HG03025 (cell line): ENCODE data around the gene DYNC1LI2.

Experiments
- ATAC-seq: cut with Tn5 transposase; IDR thresholded peaks from one replicate; pipeline ENCODE4 v1.9.1; 2021; ENCODE audit warnings: mild to moderate bottlenecking, moderate library complexity; ENCODE audit not compliant: unreplicated experiment, low FRiP score

Gene DYNC1LI2

DNA sequence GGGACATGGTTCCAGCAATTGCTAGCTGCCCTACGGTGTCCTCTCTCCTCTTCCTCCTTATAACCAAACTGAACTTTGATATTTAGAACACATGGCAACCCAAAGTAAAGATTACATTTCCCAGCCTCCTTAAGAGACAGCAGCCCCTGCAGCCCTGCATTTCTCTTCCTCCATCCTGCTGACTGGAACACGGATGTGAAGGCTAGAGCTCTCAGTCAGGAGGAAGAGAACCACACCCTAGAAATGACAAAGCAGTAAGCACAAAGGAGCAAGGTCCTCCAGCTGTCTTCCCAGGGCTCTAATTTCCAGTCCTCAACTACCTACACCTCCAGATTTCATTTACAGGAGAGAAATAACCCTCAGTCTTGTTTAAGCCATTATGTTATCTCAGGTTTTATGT is 10.9 kb downstream of the DYNC1LI2 start:
- no peak for ATAC-seq

DNA sequence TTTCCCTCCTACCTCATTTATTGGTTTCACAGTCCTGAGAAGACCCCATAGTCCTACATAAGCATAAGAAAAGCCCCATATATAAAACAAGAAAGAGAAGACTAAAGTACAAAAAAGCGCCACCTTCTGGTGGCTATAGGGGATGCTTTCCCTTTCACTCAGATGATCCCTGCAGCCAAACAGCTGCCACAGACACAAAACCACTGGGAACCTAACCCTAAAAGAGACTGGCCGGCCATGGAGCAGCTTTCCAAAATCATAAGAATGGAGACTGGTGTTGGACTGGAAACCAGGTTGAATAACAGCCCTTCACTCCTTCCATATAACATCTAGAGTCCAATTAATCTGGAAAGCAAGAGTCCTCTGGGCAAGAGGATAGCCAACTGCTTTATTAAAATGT is 11.4 kb downstream of the DYNC1LI2 start:
- ATAC-seq, result no peak

DNA sequence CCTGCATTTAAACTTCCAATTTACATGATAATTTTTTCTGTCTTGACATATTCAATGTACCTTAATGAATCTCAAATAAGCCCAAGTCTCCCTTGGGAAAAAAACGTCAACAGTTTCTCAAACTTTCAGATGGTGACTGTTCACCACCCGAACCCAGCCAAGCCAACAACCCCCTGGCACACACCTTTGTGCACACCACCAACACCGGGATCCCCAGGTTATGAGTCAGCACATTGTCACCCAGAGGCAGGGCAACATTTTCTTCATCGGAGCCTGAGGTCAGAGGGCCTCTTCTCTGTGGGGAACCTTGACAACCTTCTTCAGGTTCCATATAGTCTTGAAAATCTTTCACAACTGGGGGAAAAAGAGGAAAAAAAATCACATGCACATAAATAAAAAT is 15.5 kb downstream of the DYNC1LI2 start:
- no peak for ATAC-seq

DNA sequence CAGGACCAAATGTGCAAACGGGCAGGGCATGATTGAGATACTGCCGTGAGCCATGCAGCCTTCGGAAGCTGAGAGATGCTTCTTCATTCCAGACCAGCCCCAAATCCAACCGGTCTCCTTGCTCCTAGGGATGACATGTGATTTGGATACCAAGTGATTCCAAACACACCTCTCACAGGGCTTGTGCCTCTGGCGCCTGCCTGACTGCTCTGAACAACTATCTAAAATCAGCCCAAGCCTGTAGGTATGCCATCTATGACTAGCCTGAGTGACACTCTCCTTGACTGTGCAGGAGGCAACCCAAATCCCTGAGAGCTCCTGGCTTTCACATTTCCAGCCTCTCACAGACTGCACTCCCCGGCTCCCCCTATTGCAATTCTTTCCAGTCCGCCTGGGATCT is 20.3 kb downstream of the DYNC1LI2 start:
- ATAC-seq, result no peak

DNA sequence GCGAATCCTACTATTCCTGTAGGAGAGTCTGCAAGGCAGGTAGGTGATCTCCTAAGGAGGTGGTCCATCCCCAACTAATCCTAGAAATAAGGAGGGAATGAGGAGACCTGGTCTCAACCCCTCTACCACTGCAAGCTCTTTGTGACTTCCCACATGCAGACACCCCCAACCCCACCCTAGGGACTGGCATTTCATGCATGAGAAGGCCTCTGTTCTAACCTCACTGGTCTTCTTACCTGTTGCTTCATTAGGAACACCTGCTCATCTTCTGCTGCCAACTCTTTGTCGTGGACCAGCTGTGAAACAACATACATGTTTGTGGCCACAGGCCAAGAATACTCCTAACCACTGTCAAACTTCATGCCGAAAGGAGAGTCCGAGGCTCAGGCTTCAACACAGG is 22.6 kb downstream of the DYNC1LI2 start:
- no peak for ATAC-seq

DNA sequence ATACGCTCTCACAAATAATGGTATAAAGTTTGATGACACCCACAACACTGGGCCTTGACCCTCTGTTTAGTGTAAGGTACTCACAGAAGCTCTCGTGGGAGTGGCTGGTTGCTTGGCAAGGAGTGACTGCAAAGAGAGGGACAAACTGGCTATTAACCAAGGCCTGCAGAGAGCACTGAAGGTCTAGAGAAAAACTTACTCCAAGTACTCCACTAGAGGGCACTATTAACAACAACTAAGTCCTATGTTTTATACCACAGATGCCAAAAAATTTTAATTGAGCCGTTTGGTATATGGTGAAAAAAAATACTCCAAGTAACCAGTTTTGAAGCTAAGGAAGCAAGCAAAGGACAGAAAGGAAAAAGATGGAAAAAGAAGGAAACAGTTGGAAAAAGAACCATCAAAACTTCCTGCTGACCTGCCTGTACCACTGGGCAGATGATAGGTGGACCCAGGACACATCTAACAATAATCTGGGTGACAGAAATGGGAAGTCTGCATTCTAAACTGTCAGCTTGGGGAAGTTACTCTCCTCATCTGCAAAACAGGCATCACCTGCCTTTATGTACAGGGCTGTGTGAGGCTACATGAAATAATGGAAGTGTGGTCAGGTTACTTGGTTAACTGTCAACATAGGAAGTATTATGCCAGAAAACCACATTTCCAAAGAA is 23.2 kb downstream of the DYNC1LI2 start:
- no peak for ATAC-seq

DNA sequence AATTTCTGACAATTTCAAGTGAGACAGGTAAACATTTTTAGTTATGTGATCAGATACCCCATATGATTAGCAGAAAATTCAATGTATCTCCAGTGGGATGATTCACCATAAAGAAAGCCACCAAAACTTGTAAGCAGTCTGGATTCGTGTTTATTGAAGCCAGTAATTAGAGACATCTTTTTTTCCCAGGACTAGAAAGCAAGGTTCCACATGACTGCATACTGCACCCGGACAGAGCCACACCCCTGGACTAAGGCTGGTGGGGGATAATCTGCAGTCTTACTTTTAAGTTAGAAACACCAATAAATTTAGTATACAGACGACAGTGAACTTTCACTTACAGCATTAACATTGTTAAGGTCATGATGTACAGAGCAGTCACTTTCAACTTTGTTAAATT is 30.6 kb downstream of the DYNC1LI2 start:
- ATAC-seq, result no peak

DNA sequence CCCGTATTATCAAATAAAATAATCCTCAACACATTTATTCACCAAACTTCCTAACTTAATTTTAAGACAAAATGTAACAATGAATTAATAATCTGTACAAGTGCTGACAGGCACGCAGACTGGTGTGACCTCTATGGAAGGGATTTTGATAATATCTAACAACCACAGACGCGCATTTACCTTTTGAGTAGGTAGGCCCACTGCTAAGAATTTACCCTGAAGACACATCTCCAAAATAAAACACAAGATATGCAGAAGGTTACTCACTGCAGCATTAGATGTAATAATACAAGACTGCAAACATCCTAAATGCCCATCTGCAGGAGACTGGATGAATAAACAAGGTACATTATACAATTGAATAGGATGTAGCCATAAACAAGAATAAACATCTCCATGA is 32.2 kb downstream of the DYNC1LI2 start:
- no peak for ATAC-seq

DNA sequence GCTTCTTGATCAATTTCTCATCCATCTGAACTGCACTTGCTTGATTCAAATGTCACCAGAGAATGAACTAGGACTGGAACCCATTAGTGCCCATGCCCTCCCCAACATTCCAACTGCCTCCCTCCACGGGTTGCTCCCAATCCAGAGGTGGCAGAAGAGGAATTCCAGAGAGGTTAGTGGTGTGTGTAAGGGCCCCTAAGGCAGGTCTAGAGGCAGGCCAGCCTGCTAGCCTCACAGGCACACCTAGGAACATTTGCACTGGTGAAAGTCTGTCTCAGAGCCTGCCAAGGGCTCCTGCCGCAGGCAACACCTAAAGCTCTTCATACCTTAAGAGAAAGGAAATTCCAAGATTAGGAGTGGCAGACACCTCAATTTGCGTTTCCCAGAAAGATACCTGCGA is 33.6 kb downstream of the DYNC1LI2 start:
- ATAC-seq, result no peak

DNA sequence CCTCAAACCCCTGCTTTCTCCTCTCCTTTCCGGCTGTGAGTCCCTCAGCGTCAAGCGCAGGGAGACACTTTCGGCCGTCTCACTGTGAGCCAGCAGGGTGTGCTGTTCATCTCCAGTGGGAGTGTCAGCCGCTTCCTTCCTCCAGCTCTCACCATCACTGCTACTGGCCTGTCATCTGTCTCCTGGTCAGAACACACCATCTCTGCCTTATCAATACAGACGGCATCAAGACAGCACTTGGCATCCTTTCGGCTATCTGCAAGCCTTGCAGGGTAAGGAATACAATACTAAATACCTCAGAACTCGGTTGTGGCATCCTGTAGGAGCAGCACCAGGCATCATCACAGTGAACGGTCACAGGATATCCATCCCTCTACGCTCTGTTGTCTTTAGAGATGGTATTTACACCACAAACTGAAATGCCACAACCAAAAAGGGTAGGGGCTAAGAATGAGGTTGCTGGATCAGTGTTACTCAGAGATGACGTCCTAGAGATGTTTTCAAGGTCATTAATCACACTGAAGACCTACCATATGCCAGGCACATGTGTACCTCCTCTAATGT is 34.2 kb downstream of the DYNC1LI2 start:
- no peak for ATAC-seq

DNA sequence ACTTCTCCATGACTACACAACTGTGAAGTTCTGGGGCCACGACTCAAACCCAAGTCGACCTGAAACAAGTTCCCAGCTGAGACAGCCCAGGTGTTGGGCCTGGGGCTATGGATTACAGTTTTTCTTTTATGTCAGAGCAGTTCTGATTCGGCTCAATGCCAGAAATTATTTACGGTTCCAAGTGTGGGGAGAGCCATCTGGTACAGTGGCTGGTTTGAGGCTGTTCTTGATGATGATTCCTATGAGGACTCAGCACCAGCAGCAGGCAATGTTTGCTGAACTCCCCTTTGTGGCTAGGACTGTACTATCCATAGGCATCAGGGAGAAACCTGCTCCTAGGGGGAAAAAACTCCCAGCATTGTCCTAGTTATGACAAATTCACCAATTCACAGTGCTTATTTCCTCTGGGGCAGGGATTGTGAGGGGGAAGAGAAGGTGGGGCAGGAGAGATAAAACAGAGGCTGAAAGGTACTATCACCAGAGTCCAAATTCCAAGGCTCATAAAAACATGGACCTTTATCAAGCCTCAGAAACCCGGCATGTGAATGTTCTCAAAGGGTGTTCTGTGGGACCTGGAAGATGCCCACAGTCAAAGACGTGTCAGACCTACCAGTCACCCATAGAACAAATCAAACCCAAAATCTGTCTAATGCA is 36.6 kb downstream of the DYNC1LI2 start:
- ATAC-seq, result no peak

DNA sequence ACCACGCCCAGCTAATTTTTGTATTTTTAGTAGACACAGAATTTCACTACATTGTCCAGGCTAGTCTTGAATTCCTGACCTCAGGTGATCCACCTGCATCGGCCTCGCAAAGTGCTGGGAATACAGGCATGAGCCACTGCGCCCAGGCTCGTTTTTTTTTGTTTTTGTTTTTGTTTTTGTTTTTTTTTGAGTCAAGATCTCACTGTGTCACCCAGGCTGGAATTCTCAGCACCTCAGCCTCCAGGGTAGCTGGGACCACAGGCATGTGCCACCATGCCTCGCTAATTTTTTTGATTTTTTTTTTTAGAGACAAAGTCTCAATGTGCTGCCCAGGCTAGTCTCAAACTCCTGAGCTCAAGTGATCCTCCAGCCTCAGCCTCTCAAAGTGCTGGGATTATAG is 37.3 kb downstream of the DYNC1LI2 start:
- no peak for ATAC-seq

DNA sequence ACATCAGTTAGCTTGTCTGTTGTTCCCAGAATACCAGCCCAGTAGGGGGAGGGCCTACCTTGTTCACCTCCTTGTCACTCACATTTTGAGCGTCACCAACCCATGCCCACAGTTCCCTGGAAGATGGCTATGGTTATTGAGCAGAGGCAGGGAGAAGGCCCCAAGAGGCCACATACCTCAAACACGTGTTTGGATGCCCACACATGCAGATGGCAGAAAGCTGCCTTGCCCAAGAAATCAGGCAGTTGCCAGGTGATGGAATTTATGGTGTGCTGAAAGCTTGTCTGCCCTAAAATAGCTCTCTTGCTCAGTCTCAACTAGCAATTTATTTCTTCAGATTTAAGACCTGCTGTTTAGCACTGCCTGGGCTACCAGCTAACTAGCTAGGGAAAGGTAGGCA is 38.3 kb downstream of the DYNC1LI2 start:
- no peak for ATAC-seq

DNA sequence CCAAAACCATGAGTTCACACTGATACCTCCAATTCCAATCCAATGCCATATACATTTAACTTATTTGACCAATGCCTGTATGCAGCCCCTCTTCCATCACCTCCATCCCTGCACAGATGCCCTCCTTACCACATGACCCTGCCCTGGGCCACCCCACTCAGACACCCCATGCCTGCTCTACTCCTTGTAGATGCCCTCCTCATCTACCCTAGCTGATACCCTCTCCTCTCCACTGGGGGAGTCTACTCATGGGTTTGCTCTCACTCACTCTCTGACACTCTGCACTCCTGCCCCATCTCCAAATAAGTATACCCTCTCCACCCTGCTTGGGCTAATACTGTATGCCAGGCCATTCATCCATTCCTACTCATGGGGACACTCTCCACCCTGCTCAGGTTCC is 38.9 kb downstream of the DYNC1LI2 start:
- ATAC-seq, result no peak

DNA sequence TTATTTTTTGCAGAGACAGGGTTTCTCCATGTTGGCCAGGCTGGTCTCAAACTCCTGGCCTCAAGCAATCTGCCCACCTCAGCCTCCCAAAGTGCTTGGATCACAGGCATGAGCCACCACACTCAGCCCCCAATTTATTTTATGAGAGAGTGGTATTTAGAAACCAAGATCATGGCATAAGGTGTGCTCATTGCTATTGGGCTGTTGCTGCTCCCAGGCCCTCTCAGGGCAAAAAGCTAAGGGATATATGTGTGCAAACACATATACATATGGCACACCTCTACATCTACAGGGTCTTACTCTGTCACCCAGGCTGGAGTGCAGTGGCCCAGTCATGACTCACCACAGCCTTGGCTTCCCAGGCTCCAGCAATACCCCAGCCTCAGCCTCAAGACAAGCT is 39.8 kb downstream of the DYNC1LI2 start:
- ATAC-seq, result no peak

DNA sequence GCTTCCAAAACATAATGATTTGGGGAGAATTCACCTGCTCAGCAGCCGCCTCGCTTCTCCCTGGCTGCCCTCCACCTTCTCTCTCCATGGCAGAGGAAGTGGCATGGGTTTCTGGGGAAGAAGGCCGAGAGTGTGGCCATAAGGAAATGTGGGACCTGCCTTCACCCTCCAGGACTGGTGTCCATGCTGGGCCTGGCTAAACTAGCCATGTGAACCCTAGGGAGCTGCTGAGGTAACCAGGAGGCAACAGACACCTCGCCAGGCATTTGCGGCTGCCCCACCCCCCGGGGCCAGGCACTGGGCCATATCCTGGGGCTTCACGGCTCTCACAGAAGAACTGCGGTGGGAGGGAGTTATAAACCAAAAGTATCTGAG is 44.9 kb downstream of the DYNC1LI2 start:
- no peak for ATAC-seq

DNA sequence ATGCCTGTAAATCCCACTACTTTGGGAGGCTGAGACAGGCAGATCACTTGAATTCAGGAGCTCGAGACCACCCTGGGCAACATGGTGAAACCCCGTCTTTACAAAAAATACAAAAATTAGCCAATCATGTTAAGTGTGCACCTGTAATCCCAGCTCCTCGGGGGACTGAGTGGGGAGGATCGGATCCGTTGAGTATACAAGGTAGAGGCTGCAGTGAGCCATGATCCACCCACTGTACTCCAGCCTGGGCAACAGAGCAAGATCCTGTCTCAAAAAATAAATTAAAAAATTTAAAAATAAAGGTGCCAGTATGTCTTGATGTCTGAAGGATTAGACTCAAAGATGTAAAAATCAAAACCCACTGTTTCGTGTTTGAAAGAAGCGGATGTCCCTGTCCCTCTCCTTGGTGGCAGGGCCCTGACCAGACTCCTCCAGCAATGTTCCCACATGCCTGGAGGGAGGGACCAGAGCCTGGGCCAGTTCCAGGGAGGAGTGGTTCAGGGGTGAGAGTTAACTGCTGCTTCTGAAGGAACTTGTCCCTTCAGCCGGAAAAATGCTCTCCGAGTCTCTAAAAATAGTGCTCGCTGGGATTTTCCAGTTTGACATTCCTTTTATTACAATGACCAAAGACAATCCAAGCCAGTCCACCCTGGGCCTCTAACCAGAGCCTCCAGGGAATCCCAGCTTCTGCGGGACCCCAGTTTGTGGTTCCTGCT is 45.5 kb downstream of the DYNC1LI2 start:
- no peak for ATAC-seq

DNA sequence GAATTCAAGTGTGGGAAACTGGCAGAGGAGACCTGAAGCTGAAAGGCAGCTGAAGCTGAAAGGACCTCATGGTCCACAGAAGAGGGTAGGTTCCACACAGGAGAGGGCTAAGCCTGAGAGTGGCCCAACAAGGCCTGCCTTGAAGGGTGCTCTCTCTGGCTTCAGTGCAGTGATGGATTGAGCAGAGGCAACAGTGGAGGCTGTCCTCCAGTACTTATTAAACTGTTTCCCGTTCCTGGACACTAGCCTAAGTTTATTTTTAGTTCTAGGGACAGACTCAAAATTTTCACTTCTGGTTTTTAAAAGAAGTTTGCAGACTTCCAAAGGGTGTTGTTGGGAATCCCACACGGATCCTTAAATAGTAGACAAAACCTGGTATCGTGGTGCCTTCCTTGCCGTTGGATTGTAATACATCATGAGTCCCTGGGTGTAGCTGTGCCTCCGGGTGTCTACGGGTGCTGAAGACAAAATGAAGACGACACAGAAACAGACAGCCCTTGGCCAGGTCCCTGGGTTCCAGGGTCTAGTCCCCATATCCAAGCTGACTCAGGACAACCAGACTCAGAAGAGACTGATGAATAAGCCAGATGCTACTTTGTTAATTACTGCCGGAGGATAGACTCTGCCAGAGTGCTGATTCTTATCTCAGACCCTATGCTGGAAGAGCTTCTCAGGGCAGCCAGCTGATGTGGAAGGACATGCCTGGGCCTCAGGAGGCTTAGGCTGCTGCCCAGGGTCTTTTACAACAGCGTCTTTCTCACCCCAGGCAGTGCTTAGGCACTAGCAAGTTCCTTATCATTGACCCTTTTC is 47.8 kb downstream of the DYNC1LI2 start:
- no peak for ATAC-seq

DNA sequence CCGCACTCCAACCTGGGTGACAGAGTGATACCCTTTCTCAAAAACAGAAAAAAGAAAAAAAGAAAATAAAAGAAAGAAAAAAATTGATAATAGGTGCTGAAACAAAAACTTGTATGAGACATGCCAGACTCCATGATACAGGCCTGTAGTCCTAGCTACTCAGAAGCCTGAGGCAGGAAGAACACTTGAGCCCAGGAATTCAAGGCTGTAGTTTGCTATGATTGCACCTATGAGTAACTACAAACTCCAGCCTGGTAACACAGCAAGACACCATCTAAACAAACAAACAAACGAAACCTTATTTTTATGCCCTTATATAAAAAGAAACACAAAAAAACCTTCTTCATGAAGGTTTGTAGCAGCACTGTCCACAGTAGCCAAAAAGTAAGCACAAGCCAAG is 49.9 kb downstream of the DYNC1LI2 start:
- ATAC-seq, result no peak

DNA sequence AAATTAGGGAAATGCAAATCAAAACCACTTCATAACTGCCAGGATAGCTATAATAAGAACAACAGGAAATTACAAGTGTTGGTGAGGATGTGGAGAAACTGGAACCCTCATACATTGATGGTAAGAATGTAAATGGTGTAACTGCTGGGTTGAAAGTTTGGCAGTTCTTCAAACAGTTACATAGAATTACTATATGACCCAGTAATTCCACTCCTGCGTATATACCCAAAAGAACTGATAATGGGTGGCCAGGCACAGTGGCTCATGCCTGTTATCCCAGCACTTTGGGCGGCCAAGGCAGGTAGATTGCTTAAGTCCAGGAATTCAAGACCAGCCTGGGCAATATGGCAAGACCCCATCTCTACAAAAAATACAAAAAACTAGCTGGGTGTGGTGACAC is 50.4 kb downstream of the DYNC1LI2 start:
- ATAC-seq, result no peak

DNA sequence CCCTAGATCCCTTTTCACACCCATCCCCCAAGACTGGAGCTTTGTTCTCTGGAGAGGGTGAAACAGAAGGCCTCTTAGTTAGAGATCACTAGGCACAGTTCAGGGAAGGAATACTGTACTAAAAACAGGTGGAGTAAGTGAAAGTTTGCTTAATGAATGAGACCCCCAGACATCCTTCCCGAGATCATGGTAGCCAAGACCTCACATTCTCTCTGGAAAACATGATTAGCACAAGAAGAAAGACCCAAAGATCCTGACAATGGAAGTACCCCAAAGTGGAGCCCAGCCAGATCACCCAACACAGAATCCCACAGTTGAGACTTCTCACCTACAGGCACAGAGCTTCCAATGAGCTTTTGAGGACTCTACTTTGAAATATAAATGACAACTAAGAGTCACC is 51.5 kb downstream of the DYNC1LI2 start:
- no peak for ATAC-seq
